Neural progenitor cell (in vitro differentiated cells): Measurements from ENCODE around the gene ASXL1.

Experiments used
- EZH2 ChIP-seq: fragments of 200-600 bp; sonication (generic); IDR thresholded peaks from 2 replicates; pipeline ENCODE4 v1.6.1; 2017; ENCODE audit warnings: antibody characterized with exemption, mild to moderate bottlenecking, moderate library complexity
- TF ChIP-seq, protein P1 (sequence below): fragments of 200-600 bp; sonication (generic); IDR thresholded peaks from 2 replicates; pipeline ENCODE4 v1.5.1; 2017; ENCODE audit warnings: antibody characterized with exemption, mild to moderate bottlenecking

DNA sequence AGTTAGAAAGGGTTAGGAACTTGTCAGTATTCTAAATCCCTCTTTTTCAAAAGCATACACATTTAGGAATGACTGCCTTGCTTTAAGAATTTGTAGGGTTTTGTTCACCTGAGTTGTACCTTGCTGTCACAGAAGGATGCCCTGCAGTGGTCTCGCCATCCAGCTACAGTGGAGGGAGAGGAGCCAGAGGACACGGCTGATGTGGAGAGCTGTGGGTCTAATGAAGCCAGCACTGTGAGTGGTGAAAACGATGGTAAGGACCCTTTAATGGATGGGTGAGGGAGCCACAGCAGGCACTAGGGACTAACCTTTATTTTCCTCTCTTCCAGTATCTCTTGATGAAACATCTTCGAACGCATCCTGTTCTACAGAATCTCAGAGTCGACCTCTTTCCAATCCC, 69.9 kb downstream of the ASXL1 start:
- TF ChIP-seq EZH2: no peak
- TF ChIP-seq, protein P1, sequence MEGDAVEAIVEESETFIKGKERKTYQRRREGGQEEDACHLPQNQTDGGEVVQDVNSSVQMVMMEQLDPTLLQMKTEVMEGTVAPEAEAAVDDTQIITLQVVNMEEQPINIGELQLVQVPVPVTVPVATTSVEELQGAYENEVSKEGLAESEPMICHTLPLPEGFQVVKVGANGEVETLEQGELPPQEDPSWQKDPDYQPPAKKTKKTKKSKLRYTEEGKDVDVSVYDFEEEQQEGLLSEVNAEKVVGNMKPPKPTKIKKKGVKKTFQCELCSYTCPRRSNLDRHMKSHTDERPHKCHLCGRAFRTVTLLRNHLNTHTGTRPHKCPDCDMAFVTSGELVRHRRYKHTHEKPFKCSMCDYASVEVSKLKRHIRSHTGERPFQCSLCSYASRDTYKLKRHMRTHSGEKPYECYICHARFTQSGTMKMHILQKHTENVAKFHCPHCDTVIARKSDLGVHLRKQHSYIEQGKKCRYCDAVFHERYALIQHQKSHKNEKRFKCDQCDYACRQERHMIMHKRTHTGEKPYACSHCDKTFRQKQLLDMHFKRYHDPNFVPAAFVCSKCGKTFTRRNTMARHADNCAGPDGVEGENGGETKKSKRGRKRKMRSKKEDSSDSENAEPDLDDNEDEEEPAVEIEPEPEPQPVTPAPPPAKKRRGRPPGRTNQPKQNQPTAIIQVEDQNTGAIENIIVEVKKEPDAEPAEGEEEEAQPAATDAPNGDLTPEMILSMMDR: no peak
